DMS 273 (cell line): Measurements from ENCODE around the gene C19orf53.

Experiments used
- DNase-seq: peaks from one replicate; lab custom pipeline; 2025; ENCODE audit not compliant: unreplicated experiment; lab: John Stamatoyannopoulos, UW

C19orf53 gene

GRCh38 chr19:13825489-13826441 is 51.5 kb downstream of the C19orf53 start:
- peak; percentile 51 for DNase-seq

GRCh38 chr19:13826652-13827235 is 52.5 kb downstream of the C19orf53 start:
- no peak for DNase-seq

GRCh38 chr19:13827656-13828055 is 53.4 kb downstream of the C19orf53 start:
- DNase-seq, result no peak
